Measurements from ENCODE around the gene ENKUR.

- TF ChIP-seq EZH2phosphoT487 (IDR thresholded peaks at IDR 0.05; ENCODE audit: low read depth), result no peak
- TF ChIP-seq CTCF (IDR thresholded peaks at IDR 0.05; ENCODE audit: low read depth, low read length), result no peak
Observed at GRCh38 chr10:24984906-24985305, 31.1 kb downstream of the ENKUR start.
